ENCODE measurements around the gene C1QL2.

Gene C1QL2

DNA sequence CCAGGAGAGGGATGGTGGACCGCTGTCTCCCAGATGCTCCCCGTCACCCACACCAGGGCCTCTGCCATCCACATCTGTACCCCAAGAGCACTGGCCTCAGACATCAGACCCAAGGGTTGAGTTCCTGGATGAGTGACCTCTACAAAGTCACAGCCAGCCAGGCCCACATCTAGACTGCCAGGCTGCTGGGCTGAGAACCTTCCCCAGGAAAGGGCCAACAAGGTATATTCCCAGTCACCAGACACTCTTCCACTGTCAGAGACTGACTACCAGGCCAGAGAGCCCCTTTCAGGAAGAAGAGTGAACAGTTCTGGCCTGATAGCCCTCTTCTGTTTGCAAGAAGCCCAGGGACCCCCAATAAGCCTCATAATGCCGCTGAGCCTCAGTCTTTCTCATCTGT, 44.3 kb downstream of the C1QL2 start:
- Histone ChIP-seq H3K4me3 (replicated peaks; ENCODE audit: insufficient read depth, low read length) (no peak overlapping the region), H3K27me3 (ENCODE audit: insufficient read depth, poor library complexity, severe bottlenecking) (no peaks in the 10 kb centered on the region), H3K27ac (replicated peaks) (no peak overlapping the region)
- TF ChIP-seq POLR2AphosphoS5 (IDR thresholded peaks at IDR 0.05; ENCODE audit: low read depth) (no peak), SPI1 (IDR thresholded peaks at IDR 0.05; ENCODE audit: borderline replicate concordance, low read depth) (no peak), GABPA (IDR thresholded peaks at IDR 0.05; ENCODE audit: low read depth) (no peak)
- TF ChIP-seq, protein P1, sequence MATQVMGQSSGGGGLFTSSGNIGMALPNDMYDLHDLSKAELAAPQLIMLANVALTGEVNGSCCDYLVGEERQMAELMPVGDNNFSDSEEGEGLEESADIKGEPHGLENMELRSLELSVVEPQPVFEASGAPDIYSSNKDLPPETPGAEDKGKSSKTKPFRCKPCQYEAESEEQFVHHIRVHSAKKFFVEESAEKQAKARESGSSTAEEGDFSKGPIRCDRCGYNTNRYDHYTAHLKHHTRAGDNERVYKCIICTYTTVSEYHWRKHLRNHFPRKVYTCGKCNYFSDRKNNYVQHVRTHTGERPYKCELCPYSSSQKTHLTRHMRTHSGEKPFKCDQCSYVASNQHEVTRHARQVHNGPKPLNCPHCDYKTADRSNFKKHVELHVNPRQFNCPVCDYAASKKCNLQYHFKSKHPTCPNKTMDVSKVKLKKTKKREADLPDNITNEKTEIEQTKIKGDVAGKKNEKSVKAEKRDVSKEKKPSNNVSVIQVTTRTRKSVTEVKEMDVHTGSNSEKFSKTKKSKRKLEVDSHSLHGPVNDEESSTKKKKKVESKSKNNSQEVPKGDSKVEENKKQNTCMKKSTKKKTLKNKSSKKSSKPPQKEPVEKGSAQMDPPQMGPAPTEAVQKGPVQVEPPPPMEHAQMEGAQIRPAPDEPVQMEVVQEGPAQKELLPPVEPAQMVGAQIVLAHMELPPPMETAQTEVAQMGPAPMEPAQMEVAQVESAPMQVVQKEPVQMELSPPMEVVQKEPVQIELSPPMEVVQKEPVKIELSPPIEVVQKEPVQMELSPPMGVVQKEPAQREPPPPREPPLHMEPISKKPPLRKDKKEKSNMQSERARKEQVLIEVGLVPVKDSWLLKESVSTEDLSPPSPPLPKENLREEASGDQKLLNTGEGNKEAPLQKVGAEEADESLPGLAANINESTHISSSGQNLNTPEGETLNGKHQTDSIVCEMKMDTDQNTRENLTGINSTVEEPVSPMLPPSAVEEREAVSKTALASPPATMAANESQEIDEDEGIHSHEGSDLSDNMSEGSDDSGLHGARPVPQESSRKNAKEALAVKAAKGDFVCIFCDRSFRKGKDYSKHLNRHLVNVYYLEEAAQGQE (IDR thresholded peaks at IDR 0.05; ENCODE audit: insufficient replicate concordance, low read depth): no peak
- TF ChIP-seq, protein P2, sequence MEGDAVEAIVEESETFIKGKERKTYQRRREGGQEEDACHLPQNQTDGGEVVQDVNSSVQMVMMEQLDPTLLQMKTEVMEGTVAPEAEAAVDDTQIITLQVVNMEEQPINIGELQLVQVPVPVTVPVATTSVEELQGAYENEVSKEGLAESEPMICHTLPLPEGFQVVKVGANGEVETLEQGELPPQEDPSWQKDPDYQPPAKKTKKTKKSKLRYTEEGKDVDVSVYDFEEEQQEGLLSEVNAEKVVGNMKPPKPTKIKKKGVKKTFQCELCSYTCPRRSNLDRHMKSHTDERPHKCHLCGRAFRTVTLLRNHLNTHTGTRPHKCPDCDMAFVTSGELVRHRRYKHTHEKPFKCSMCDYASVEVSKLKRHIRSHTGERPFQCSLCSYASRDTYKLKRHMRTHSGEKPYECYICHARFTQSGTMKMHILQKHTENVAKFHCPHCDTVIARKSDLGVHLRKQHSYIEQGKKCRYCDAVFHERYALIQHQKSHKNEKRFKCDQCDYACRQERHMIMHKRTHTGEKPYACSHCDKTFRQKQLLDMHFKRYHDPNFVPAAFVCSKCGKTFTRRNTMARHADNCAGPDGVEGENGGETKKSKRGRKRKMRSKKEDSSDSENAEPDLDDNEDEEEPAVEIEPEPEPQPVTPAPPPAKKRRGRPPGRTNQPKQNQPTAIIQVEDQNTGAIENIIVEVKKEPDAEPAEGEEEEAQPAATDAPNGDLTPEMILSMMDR (IDR thresholded peaks at IDR 0.05; ENCODE audit: insufficient read depth, low read length): no peak
- DNase-seq (ENCODE audit: low read depth in 1 of 2, low spot score in 1 of 2): no peak

DNA sequence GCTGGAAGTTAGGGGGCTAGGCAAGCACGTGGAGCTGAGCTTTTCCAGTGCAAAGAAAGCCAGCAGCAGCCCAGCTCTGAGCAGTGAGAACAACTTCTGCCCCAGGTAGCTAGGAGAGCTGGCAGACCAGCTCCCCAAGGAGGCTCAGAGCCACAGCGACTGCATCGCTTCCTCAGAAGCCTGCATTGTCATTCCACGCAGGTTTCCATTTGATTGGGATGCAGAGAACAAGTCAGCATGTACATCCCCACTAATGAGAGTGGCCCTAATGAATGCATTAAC, 45.1 kb downstream of the C1QL2 start:
- DNase-seq (ENCODE audit: low read depth in 1 of 2, low spot score in 1 of 2): no peak
- Histone ChIP-seq H3K27me3 (ENCODE audit: insufficient read depth, poor library complexity, severe bottlenecking) (no peaks in the 10 kb centered on the region), H3K4me3 (replicated peaks; ENCODE audit: insufficient read depth, low read length) (no peak overlapping the region), H3K27ac (replicated peaks) (no peak overlapping the region)
- TF ChIP-seq SPI1 (IDR thresholded peaks at IDR 0.05; ENCODE audit: borderline replicate concordance, low read depth) (no peak), GABPA (IDR thresholded peaks at IDR 0.05; ENCODE audit: low read depth) (no peak), POLR2AphosphoS5 (IDR thresholded peaks at IDR 0.05; ENCODE audit: low read depth) (no peak)
- TF ChIP-seq, protein P1 (IDR thresholded peaks at IDR 0.05; ENCODE audit: insufficient replicate concordance, low read depth): no peak
- TF ChIP-seq, protein P2 (IDR thresholded peaks at IDR 0.05; ENCODE audit: insufficient read depth, low read length): no peak

DNA sequence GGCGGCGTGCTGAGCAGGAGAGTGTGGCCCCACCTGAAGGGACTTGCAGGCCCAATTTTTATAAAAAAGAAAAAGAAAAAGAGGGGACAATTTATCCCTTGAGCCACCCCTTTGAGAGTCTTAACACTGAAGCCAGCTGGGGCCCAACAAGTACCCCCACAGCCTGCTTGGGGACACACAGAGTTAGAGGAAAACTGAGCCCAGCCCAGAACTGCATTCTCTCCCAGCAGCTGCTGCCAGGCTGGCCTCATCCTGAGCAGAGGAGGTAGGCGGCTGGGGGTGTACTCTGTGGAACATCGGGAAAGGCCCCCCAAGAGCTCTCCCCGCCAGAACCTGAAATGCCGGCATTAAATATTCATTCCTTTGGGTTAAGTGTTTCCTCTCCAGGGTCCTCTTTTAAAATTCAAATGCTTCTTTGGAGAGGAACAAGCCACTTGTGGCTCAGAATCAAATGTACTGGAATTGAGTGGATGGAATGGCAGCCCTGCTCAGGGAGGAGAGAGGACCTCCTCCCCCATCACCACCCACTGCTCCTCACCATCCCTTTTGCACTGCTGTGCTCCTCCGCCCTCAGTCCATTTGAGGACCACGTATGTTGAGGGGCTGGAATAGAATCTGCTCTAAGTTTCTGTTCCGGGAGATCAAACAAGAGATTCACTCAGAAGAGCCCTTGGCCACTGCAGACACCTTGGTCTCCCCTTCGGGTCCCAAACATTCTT, 45.6 kb downstream of the C1QL2 start:
- DNase-seq (ENCODE audit: low read depth in 1 of 2, low spot score in 1 of 2): no peak
- TF ChIP-seq, protein P2 (IDR thresholded peaks at IDR 0.05; ENCODE audit: insufficient read depth, low read length): no peak
- TF ChIP-seq GABPA (IDR thresholded peaks at IDR 0.05; ENCODE audit: low read depth) (no peak), POLR2AphosphoS5 (IDR thresholded peaks at IDR 0.05; ENCODE audit: low read depth) (no peak), SPI1 (IDR thresholded peaks at IDR 0.05; ENCODE audit: borderline replicate concordance, low read depth) (no peak)
- TF ChIP-seq, protein P1 (IDR thresholded peaks at IDR 0.05; ENCODE audit: insufficient replicate concordance, low read depth): no peak
- Histone ChIP-seq H3K4me3 (replicated peaks; ENCODE audit: insufficient read depth, low read length) (no peak overlapping the region), H3K27me3 (ENCODE audit: insufficient read depth, poor library complexity, severe bottlenecking) (no peaks in the 10 kb centered on the region), H3K27ac (replicated peaks) (no peak overlapping the region)

All from HL-60 (cell line).